Activated B cell treated with CpG ODN at 0.5 μM for 24 hours (primary cell): Measurements from ENCODE around the gene NLRP12. TPM values are rescaled to one million over a fixed set of nuclear protein-coding genes. Genes with fewer than 3 reads are reported as not detected.

ENCODE experiments used
- ATAC-seq: fragments of 200-7000 bp; cut with Tn5 transposase; one replicate; pipeline ENCODE4 v1.10.0; 2021; ENCODE audit warnings: low read depth, mild to moderate bottlenecking, moderate library complexity
- CTCF ChIA-PET: fragments of 350-600 bp; sonication (Branson Sonifier 250); formaldehyde crosslinking; loops from one replicate; lab custom pipeline; 2021; ENCODE audit warnings: antibody characterized with exemption; lab: Charles Lee
- POLR2A ChIA-PET: fragments of 350-600 bp; sonication (Branson Sonifier 250); formaldehyde crosslinking; loops from one replicate; lab custom pipeline; 2021; ENCODE audit warnings: antibody characterized with exemption; lab: Charles Lee
- DNase-seq: peaks from one replicate; pipeline ENCODE4 v3.0.0; 2022
- H3K27ac Mint-ChIP-seq: one replicate; pipeline ENCODE4 v1.8.0; 2020; ENCODE audit warnings: mixed read lengths
- H3K27me3 Mint-ChIP-seq: one replicate; pipeline ENCODE4 v1.8.0; 2021; ENCODE audit warnings: mixed read lengths
- H3K36me3 Mint-ChIP-seq: one replicate; pipeline ENCODE4 v1.8.0; 2021; ENCODE audit warnings: low read depth, mixed read lengths
- H3K4me1 Mint-ChIP-seq: one replicate; pipeline ENCODE4 v1.8.0; 2021; ENCODE audit warnings: mixed read lengths
- H3K4me3 Mint-ChIP-seq: one replicate; pipeline ENCODE4 v1.8.0; 2020; ENCODE audit warnings: mild to moderate bottlenecking, mixed read lengths
- H3K9me3 Mint-ChIP-seq: one replicate; pipeline ENCODE4 v1.8.0; 2020; ENCODE audit warnings: mixed read lengths
- CTCF ChIP-seq: fragments of 200-600 bp; IDR thresholded peaks from one replicate; pipeline ENCODE4 v1.8.0; 2022; ENCODE audit warnings: antibody characterized with exemption, mild to moderate bottlenecking
- intact Hi-C: fragments of 100-400 bp; cut with micrococcal nuclease; formaldehyde crosslinking; loops from one replicate; pipeline ENCODE4 v1.15.1; 2024
- total RNA-seq: library from RNA; stranded (reverse); gene quantifications from 2 replicates; pipeline ENCODE4 v1.2.3, GENCODE V29; 2022

The NLRP12 gene
- total RNA-seq, 1 donor from 2014 or later = not detected

- DNase-seq (no peak), ATAC-seq (no peak)
- H3K27ac Mint-ChIP-seq = no peak overlapping the region
- ChIA-PET POLR2A (no interaction called here), CTCF (no interaction called here)
- TF ChIP-seq CTCF = no peak
- peaks cover 3% of the 10 kb centered on the region for H3K4me1 Mint-ChIP-seq
- H3K4me3 Mint-ChIP-seq = no peak overlapping the region
- H3K27me3 Mint-ChIP-seq = peaks cover 35% of the 10 kb centered on the region
- no peaks in the 10 kb centered on the region for H3K9me3 Mint-ChIP-seq
- intact Hi-C loops = no loop called here
- no peaks in the 10 kb centered on the region for H3K36me3 Mint-ChIP-seq
These were observed 4.4 kb upstream of the NLRP12 start for GRCh38 chr19:53828531-53828930.

DNA sequence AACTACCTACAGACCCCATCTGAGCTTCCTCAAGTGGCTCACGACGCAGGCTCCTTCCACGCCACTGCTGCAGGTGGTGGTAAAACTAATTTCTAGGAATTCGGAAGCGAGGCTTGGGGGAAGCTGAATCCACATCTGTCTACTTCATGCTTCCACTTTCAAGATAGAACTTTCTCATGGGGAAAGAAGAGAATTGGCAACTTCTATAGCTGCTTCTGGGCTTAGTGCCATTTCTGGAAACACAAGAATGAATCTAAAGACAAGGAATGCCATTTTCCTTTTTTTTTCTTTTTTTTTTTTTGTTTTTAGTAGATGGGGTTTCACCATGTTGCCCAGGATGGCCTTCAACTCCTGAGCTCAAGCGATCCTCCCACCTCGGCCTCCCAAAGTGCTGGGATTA, 2.8 kb upstream of the NLRP12 start:
- Mint-ChIP-seq H3K36me3 (no peaks in the 10 kb centered on the region), H3K9me3 (no peaks in the 10 kb centered on the region), H3K27me3 (peaks cover 24% of the 10 kb centered on the region), H3K27ac (no peak overlapping the region), H3K4me1 (peaks cover 3% of the 10 kb centered on the region), H3K4me3 (no peak overlapping the region)
- DNase-seq (no peak), ATAC-seq (no peak)
- ChIA-PET POLR2A (no interaction called here), CTCF (no interaction called here)
- TF ChIP-seq CTCF = no peak
- intact Hi-C loops = no loop called here

GRCh38 chr19:53823380-53824120, 564 bp downstream of the NLRP12 start:
- DNase-seq (no peak), ATAC-seq (no peak)
- no peak for TF ChIP-seq CTCF
- Mint-ChIP-seq H3K27ac (no peak overlapping the region), H3K4me3 (no peak overlapping the region), H3K27me3 (peaks cover 16% of the 10 kb centered on the region), H3K36me3 (no peaks in the 10 kb centered on the region), H3K4me1 (peaks cover 3% of the 10 kb centered on the region), H3K9me3 (no peaks in the 10 kb centered on the region)
- POLR2A ChIA-PET = no interaction called here
- intact Hi-C loops = no loop called here
- CTCF ChIA-PET = no interaction called here

GRCh38 chr19:53819861-53820260, 4.3 kb downstream of the NLRP12 start:
- intact Hi-C loops = no loop called here
- no peaks in the 10 kb centered on the region for H3K9me3 Mint-ChIP-seq
- ChIA-PET POLR2A (no interaction called here), CTCF (no interaction called here)
- TF ChIP-seq CTCF = no peak
- H3K27ac Mint-ChIP-seq = no peak overlapping the region
- H3K36me3 Mint-ChIP-seq = no peaks in the 10 kb centered on the region
- ATAC-seq = no peak
- H3K4me3 Mint-ChIP-seq = no peak overlapping the region
- peaks cover 12% of the 10 kb centered on the region for H3K27me3 Mint-ChIP-seq
- DNase-seq = no peak
- peaks cover 3% of the 10 kb centered on the region for H3K4me1 Mint-ChIP-seq

DNA sequence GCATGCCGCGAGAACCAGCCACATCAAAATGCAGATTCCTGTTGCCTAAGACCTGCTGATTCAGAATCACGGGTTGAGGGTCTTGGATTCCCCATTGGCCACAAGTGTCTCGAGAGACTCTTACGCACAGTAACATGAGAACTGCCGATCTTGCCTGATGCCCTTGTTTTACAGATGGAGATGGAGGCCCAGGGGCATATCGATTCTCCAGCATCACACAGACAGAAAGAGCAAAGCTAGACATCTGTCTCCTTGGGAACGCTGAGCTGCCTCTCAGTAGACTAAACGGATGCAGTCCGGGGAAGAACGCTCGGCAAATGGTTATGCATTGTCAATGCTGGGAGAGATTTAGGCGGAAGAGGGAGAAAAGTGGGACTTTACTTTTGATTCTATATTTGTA, 5.4 kb downstream of the NLRP12 start:
- Mint-ChIP-seq H3K4me1 (no peaks in the 10 kb centered on the region), H3K4me3 (no peak overlapping the region), H3K9me3 (no peaks in the 10 kb centered on the region), H3K27ac (no peak overlapping the region), H3K27me3 (peaks cover 2% of the 10 kb centered on the region), H3K36me3 (no peaks in the 10 kb centered on the region)
- no peak for TF ChIP-seq CTCF
- POLR2A ChIA-PET = no interaction called here
- intact Hi-C loops = no loop called here
- ATAC-seq (no peak), DNase-seq (no peak)
- CTCF ChIA-PET = no interaction called here
